Fibroblast of villous mesenchyme (primary cell): ENCODE measurements around the gene SPTBN4. TPM values are rescaled to one million over a fixed set of nuclear protein-coding genes. Genes with fewer than 3 reads are reported as not detected.
A peak's percentile ranks its signal among the peaks of the same experiment; 100 is the strongest.
"Not testable (repeated sequence)": the region's sequence is repeated elsewhere in the genome, so short reads cannot be mapped to it uniquely, and the experiment has no call there.

Source experiments
- DNase-seq: peaks from one replicate; pipeline ENCODE4 v3.0.0-alpha.2; 2010; ENCODE audit warnings: low read depth
- H3K4me3 ChIP-seq: 2 replicates; pipeline ENCODE4 v1.5.1; 2011; ENCODE audit warnings: low read depth, mild to moderate bottlenecking, low read length
- total RNA-seq: library from RNA; depleted of rRNA; stranded (reverse); fragments of >200 nt; gene quantifications from 2 replicates; pipeline ENCODE4 v1.2.3, GENCODE V29; 2012
- TF ChIP-seq, protein P1 (sequence below): IDR thresholded peaks from 2 replicates; pipeline ENCODE4 v1.5.1; 2012; ENCODE audit warnings: low read depth, mild to moderate bottlenecking, low read length; ENCODE audit not compliant: insufficient read depth

SPTBN4 gene
- total RNA-seq, 1 donor: 1.3 TPM

DNA sequence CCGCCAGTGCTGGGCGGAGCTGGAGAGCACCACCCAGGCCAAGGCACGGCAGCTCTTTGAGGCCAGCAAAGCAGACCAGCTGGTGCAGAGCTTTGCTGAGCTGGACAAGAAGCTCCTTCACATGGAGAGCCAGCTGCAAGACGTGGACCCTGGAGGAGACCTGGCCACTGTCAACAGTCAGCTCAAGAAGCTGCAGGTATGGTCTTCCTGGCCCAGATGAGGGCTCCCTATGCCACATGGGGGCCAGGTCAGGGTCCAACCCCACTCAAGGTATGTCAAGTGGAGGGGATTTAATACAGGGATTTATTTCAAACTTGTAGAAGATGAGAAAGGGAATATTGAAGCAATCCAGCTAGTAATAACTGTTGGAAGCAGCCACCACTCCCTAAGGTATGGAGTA lies 67.3 kb downstream of the SPTBN4 start:
- TF ChIP-seq, protein P1, sequence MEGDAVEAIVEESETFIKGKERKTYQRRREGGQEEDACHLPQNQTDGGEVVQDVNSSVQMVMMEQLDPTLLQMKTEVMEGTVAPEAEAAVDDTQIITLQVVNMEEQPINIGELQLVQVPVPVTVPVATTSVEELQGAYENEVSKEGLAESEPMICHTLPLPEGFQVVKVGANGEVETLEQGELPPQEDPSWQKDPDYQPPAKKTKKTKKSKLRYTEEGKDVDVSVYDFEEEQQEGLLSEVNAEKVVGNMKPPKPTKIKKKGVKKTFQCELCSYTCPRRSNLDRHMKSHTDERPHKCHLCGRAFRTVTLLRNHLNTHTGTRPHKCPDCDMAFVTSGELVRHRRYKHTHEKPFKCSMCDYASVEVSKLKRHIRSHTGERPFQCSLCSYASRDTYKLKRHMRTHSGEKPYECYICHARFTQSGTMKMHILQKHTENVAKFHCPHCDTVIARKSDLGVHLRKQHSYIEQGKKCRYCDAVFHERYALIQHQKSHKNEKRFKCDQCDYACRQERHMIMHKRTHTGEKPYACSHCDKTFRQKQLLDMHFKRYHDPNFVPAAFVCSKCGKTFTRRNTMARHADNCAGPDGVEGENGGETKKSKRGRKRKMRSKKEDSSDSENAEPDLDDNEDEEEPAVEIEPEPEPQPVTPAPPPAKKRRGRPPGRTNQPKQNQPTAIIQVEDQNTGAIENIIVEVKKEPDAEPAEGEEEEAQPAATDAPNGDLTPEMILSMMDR: no peak
- no peak for DNase-seq

DNA sequence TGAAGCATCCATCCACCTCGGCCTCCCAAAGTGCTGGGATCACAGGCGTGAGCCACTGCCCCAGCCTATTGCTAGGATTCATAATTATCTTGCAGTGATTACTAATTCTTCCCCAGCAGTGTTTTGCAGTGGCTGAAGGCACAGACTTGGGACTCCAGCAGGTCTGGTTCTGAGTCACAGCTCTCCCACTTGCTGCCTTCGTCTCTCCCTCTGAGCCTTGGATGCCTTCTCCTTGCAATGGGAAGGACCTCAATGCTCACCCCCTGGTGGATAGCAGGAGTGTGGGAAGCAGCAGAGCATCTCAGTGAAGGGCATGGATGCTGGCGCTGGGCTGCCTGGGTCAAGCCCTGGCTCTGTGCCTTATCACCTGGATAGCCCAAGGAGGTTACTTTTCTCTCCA lies 72.3 kb downstream of the SPTBN4 start:
- no peak for DNase-seq
- H3K4me3 ChIP-seq: no peak overlapping the region
- TF ChIP-seq, protein P1: no peak

More for the DNA sequence above, 67.3 kb downstream of the SPTBN4 start:
- H3K4me3 ChIP-seq: no peak overlapping the region

DNA sequence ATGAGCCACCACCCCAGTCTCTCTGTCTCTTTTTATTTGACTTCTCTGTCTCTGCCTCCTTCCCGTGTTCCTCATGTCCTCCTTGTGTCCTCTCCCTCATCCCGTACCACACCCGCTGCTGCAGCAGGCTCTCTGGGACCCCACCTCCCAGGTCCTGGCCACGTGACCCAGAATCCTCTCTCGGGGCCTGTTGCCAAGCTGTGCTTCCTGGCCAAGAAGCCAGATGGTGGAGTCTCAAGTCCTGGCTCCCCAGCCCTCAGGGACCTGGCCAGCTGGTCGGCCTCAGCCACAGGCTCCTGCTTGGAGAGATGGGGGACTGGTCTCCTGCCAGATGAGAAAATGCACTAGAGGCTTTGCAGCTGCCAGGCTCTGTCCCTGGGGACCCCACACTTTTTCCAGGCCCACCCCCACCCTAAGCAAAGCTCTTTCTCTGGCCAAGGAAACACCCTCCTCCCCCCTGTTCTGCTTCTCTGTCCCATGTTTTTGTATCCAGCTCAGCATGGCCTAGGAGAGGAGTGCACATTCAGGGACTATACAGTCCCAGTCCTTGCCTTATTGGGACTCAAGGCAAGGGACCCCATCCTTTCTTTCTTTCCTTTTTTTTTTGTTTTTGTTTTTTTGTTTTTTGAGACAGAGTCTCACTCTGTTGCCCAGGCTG lies 75.5 kb downstream of the SPTBN4 start:
- H3K4me3 ChIP-seq: no peak overlapping the region

DNA sequence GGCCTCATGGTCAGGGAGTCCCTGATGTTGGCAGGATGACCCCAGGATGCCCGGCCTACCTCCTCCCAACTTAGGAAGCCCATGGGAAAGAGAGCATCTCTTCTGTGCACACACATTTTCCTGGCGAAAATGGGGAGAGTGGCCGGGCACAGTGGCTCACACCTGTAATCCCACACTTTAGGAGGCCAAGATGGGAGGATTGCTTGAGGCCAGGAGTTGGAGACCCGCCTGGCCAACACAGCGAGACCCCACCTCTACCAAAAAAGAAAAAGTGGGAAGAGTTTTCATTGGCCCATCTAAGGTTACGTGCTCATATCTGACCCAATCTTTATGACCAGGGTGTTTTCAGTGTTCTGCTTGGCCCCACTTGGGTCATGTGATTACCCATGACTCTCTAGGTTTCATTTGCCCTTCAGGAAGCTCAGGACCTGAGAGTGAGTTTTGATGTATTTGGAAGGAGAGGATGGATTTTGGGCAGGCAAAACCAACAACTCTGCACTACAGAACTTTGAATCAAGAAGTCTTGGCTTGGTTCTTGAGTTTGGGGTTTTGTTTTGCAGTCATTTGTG lies 76.3 kb downstream of the SPTBN4 start:
- DNase-seq: no peak
- H3K4me3 ChIP-seq: no peak overlapping the region
- TF ChIP-seq, protein P1: no peak

More for the DNA sequence above, 75.5 kb downstream of the SPTBN4 start:
- peak; percentile 77 for DNase-seq
- TF ChIP-seq, protein P1: no peak

DNA sequence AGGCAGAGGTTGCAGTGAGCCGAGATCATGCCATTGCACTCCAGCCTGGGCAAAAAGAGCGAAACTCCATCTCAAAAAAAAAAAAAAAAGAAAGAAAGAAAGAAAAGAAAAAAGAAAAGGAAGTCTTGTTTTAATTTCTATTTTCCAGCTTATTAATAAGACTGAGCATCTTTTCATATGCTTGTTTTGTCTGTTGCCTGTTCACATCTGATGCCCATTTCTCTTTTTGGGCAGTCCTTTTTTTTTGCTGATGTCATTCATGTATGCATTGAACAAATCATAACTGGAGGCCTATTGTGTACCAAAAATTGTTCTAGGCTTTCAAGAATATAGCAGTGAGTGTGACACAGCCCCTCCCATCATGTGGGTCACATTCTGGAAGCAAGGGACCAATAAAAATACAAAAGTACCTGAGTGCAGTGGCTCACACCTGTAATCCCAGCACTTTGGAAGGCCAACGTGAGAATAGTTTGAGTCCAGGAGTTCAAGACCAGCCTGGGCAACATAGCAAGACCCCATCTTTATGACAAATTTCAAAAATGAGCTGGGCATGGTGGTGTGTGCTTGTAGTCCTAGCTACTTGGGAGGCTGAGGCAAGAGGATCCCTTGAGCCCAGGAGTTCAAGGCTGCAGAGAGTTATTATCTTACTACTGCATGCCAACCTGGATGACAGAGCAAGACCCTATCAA lies 79.5 kb downstream of the SPTBN4 start:
- not testable (repeated sequence) for H3K4me3 ChIP-seq, DNase-seq

DNA sequence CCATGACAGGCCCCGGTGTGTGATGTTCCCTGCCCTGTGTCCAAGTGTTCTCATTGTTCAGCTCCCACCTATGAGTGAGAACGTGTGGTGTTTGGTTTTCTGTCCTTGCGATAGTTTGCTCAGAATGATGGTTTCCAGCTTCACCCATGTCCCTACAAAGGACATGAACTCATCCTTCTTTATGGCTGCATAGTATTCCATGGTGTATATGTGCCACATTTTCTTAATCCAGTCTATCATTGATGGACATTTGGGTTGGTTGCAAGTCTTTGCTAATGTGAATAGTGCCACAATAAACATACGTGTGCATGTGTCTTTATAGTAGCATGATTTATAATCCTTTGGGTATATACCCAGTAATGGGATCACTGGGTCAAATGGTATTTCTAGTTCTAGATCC lies 80.4 kb downstream of the SPTBN4 start:
- H3K4me3 ChIP-seq: not testable (repeated sequence)

DNA sequence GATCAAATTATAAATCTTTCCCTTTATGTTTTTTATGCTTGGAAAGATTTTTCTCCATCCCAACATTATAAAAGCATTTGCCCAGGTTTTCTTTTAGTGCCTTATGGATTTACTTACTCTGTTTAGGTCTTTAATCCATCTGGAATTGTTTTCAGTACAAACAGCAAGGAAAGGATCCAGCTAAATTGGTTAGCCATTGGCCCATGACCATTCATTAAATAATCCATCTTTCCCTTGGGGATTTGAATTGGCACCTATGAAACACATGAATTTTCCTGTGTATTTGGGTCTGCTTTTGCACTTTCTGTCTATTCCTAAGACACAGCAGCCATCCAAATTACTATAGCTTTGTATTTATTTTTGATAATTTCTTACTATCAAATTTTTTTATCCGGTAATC lies 81.0 kb downstream of the SPTBN4 start:
- DNase-seq: no peak
- TF ChIP-seq, protein P1: no peak
- no peak overlapping the region for H3K4me3 ChIP-seq

More for the DNA sequence above, 80.4 kb downstream of the SPTBN4 start:
- DNase-seq: not testable (repeated sequence)
